Activated CD8-positive, alpha-beta memory T cell treated with anti-CD3 and anti-CD28 coated beads for 36 hours (primary cell): ENCODE data around the gene WIZ. TPM values are rescaled to one million over a fixed set of nuclear protein-coding genes. Genes with fewer than 3 reads are reported as not detected.

Experiments used
- CTCF ChIA-PET: fragments of 350-600 bp; sonication (Branson Sonifier 250); formaldehyde crosslinking; loops from one replicate; lab custom pipeline; 2021; ENCODE audit warnings: antibody characterized with exemption; lab: Charles Lee
- POLR2A ChIA-PET: fragments of 350-600 bp; sonication (Branson Sonifier 250); formaldehyde crosslinking; loops from one replicate; lab custom pipeline; 2021; ENCODE audit warnings: antibody characterized with exemption; lab: Charles Lee
- total RNA-seq, 2 experiments: library from RNA; stranded (reverse); gene quantifications; one replicate each; pipeline ENCODE4 v1.2.3, GENCODE V29; 2021

Gene WIZ
- total RNA-seq, 2 experiments from 2014 or later, result 27.8 to 28.3 TPM

DNA sequence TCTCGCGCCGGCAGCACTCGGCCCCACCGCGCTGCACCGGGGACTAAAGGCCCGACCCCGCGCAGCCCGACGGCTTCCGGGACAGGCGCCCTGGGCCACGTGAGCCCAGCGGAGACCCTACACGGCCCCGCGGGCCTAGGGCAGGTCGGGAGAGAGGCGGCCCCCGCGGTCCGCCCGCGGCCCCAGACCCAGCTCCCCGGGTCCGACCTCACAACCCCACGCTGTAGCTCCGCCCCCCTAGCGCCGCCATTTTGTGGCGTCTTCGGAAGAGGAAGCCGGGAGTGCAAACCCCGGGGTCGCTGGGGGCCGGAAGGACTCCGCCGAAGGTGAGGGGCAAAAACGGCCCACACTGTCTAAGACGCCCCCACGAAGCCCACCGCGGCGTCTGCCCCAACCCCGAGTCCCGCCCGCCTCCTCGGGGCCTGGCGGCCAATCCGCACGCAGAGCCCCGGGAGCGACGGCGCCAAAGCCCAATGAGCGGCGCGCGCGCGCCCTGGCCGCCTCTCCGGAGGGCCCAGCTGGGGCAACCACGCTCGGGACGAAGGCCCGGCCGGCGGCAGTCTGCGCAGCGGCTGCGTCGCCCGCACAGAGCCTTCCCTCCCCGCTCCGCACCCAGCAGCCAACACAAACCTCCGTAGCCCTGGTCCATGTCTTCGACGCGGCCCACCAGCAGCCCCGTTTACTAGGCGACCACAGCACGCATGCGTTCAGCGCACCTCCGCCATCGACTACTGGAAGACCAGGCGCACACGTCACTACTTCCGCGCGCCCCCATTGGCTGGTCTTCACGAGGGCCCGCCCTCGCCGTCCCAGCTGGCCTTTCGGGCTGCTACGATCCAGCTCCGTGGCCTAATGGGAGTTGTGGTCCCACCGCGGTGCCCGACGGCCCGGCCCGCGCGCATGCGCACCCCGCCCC, 70.4 kb downstream of the WIZ start, which contains the start of gene AKAP8:
Gene AKAP8 (minus strand): TSS at position 705 of the 916 bp plus-strand sequence. CDS start 56 bp downstream, at position 649.
- ChIA-PET POLR2A (interaction anchor here (0.5 to 2.9 kb wide), 16 partner anchors 9 to 177 kb away, joined by 3 to 20 read pairs (median 5); partner anchors contain the start of genes AKAP8L and BRD4), CTCF (interaction anchor here (0.8 to 2.3 kb wide), 9 partner anchors 20 to 255 kb away, joined by 3 to 11 read pairs (median 4); partner anchors contain the start of genes AKAP8L and BRD4)

DNA sequence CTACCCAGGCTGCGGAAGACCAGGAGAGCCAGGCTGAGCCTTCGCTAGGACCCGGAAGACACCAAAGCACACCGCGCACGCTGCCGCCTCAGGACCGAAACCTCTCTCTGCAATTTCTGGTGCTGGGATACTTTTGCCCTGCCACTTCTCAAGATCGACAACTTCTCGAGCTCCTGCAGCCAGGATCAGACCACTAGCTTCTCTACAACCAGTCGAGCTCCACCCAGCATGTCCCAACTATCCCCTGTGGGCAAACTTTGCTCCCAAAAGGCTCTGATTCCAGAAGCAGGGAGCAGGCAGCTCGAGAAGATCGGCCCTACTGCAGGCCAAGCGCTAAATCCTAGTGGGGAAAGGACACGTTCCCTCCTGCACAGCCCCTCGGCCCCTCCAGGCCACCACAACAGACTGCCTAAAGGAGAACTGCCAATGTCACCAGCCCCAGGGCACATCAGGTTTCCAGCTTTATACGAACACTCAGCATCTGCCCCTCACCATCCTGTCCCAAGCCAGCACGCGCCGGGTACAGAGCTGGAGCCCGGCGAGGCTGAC, 71.1 kb downstream of the WIZ start:
- POLR2A ChIA-PET, result interaction anchor here (0.5 to 2.9 kb wide), 10 partner anchors 8 to 177 kb away, joined by 3 to 20 read pairs (median 6); partner anchors contain the start of genes AKAP8L and BRD4
- CTCF ChIA-PET, result interaction anchor here (0.8 to 2.3 kb wide), 7 partner anchors 19 to 254 kb away, joined by 3 to 11 read pairs (median 4); partner anchors contain the start of genes AKAP8L and BRD4

DNA sequence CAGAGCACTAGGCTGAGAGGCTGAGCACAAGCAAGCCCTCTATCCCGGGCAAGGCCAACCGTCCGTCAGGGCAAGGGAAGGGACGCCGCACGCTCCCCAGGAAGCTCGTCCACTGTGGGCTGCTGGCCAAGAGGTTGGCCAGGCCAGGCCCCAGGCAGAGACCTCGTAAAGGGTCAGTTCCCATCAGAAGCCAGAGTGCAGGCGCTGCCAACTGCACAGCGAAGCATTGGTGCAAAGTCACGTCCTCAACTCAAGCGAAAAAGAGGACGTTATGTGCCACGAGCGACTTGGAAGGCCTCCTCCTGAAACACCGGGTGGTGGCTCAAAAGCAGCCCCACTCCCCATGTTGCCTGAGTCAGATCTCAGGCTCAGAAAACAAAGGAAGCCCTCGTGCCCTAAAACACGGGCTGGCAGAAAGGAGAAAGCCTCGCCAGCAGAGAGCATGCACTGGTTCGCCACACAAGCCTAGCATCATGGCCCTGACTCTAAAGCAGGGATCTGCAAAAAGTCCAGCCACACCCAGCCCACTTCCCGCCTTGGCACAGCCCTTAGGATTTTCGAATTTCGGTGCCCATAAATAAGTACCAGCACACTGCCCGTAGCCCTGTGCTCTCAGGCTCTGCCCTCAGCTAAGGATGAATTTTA, 74.8 kb downstream of the WIZ start:
- CTCF ChIA-PET, result no interaction called here

DNA sequence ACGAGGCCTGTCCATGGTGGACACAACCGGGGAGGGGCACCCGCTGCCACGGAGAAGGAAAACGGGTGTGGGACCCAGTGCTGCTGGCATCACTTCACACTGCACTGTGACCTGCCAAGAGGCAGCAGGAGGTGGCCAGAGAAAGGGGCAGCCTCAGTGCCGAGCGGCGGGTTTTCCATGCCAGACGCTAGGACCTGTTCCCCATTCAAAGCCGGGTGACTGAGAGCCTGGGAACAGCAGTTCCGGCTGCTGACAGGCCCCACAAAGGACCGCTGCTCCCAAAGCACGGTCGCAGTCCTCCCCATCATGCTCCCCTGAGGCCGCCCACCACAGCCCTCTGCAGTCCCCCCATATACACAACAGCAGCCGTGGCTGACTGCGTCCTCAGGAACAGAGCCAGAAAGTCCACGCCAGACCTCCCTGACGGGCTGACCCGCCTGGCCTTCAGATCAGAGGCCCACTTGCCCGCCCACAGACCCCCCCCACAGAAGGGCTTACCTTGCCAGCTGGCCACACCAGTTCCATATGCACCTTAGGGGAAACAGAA, 75.6 kb downstream of the WIZ start:
- POLR2A ChIA-PET, result no interaction called here
- CTCF ChIA-PET, result no interaction called here

More for the DNA sequence above, 74.8 kb downstream of the WIZ start:
- POLR2A ChIA-PET, result interaction anchor here (0.6 kb wide), 1 partner anchor 94 kb away, joined by 3 read pairs; no protein-coding TSS in a partner anchor

DNA sequence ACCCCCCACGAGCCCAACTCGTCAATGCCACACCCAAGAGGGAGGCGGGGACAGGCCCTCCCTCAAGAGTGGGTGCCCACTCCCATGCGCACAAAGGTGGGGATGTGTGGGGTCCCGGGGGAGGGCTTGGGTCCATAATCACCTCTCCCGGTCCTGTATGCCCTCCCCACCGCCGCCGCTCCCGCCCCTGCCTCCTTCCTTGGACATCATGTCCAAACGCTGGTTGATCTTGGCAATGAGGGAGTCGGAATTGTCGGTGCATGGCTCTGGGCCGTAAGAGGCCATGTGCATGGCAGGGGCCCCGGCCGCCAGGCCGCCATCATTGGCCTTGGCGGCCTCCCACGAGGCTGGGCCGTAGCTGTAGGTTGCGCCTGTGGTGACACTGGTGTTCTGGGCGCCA, 76.1 kb downstream of the WIZ start:
- POLR2A ChIA-PET, result no interaction called here
- CTCF ChIA-PET, result no interaction called here

DNA sequence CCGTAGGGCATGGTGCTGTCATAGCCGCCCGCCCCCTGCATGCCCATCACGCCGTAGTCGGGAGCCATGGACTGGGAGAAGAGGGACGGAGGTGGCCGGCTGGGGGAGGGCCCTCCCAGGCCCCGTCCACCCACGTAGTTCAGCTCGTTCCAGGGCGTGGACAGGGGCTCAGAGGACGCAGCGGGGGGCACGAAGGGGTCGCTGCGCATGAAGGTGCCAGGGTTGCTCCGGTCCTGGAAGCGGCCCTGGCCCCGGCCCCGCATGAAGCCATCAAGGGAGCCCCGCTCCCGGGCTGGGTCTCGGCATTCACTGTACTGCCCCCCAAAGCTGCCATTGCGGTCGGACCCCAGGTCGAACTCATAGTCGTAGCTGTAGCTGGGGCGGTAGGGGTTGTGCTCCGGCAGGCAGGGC, 76.9 kb downstream of the WIZ start:
- ChIA-PET POLR2A (no interaction called here), CTCF (no interaction called here)

DNA sequence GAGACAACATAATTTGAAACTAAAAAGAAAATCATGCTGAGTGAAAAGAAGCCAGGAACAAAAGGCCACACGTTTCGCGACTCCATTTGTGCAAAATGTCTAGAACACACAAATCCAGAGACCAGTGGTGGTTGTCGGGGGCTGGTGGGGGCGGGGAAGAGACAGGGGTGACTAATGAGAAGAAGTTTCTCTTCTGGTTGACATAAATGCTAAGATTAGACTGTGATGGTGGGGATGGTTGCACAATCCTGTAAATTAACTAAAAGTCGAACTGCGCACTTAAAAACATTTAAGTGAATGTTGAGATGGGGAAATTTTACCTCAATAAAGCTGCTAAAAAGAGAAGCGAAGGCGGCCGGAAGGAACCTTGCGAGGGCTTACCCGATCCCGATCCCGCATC, 77.3 kb downstream of the WIZ start:
- ChIA-PET POLR2A (no interaction called here), CTCF (interaction anchor here (0.9 kb wide), 1 partner anchor 183 kb away, joined by 3 read pairs; no protein-coding TSS in a partner anchor)

DNA sequence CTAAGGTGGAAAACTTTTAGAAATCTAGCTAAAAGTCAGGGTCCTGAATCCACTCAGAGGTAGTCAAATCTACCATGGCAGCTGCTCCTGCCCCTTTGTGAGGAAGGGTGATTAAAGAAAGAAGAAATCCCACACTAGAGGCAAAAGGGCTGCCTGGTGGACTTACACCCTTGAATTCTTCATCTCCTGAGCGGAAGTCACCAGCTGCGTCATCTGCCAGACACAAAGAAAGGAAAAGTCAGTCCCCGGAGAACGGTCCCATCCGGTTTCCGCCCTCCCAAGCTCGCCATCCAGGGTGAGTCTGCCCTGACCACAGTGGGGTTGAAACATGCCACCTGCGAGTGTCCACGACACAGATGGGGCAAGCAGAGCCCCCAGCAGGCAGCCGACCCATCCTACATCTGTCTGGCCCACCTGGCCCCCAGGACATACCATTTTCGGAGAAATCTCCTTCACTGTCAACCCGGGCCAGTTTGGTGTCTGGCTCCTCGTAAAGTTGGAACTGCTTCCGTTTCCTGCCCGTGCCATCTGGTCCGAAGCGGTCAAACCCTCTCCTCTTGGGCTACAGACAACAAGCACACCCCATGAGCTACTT, 77.9 kb downstream of the WIZ start:
- ChIA-PET POLR2A (interaction anchor here (1.0 kb wide), 1 partner anchor 21 kb away, joined by 3 read pairs; no protein-coding TSS in a partner anchor), CTCF (interaction anchor here (0.7 to 0.9 kb wide), 2 partner anchors 176 to 184 kb away, joined by 3 read pairs; no protein-coding TSS in a partner anchor)

DNA sequence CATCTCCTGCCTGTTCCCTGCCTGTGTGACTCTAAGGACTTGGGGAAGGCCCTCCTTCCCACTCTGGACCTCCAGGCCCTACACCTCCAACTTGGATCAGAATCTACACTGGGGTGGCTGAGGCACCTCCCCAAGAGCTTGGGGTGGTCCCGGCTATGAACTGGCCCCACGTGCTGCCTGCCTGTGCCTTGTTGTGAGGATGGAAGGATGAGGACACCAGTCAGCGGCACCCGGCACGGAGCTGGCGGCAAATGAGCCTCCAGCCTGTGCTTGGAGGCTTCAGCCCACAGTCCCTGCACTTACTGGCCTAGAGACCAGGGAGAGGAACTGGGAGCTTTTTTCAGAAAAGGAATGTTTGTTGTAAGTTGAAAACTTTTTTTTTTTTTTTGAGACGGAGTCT, 78.6 kb downstream of the WIZ start:
- ChIA-PET CTCF (interaction anchor here (0.7 kb wide), 2 partner anchors 36 to 175 kb away, joined by 3 to 4 read pairs; no protein-coding TSS in a partner anchor), POLR2A (interaction anchor here (0.7 to 1.0 kb wide), 2 partner anchors 8 to 22 kb away, joined by 3 to 5 read pairs; no protein-coding TSS in a partner anchor)

Other genes starting within 250 kb of the WIZ start
- not detected for gene NOTCH3, start 249.0 kb downstream of the WIZ start, total RNA-seq
- under 1 TPM in 1 of 2 experiments, not detected in 1; 0.11 TPM for gene EPHX3, start 217.5 kb downstream of the WIZ start, total RNA-seq
- gene BRD4, start 117.4 kb downstream of the WIZ start, total RNA-seq, result 100 to 1,000 TPM; 104 to 109 TPM
- 10 to 100 TPM; 48.4 to 51.7 TPM for gene AKAP8, start 70.2 kb downstream of the WIZ start, total RNA-seq
- gene AKAP8L, start 31.0 kb downstream of the WIZ start, total RNA-seq, result 10 to 100 TPM; 67.1 to 68.2 TPM
- gene RASAL3, start 14.6 kb upstream of the WIZ start, total RNA-seq, result 100 to 1,000 TPM; 104 to 109 TPM
- not detected for gene PGLYRP2, start 29.5 kb upstream of the WIZ start, total RNA-seq
- gene CYP4F22, start 58.6 kb upstream of the WIZ start, total RNA-seq, result 1 to 10 TPM; 1.1 to 1.2 TPM
- gene CYP4F8, start 165.3 kb upstream of the WIZ start, total RNA-seq, result not detected
- under 1 TPM in 1 of 2 experiments, not detected in 1; 0.10 TPM for gene CYP4F3, start 190.9 kb upstream of the WIZ start, total RNA-seq
- under 1 TPM in 1 of 2 experiments, not detected in 1; 0.25 TPM for gene CYP4F12, start 223.1 kb upstream of the WIZ start, total RNA-seq